ENCODE data around the gene CEP170.

CEP170 gene

DNA sequence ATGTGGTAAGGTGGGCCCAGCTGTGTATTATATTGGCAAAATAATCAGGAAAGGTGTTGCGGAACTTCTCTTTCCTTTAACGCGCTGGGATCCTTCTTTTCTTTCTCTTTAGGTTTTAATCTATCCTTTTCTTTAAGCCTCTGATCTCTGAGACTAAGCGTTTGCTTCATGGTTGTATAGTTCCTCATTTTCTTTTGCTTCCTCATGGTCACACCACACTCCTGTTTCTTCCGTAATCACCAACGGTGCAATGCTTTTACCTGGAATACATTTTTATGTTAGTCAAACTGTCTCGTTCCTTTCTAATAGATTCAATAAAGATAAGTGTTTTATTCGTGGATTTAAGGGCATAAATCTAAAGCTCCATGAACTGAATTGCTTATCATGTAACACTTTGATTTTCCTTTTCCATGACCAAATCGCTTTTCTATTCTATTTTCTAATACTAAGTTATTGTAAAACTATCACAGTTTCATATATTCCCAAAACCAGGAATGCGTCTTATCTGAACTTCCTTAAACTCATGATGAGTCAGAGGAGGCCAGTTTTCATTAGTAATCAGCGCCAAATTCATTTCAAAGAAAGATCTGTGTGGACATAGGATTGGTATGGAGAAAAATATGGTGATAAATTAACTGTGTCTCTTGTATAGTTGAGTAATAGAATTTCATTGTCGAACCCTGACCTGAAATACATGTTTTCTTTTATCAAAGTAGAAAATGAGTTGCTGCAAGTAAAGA lies 13.0 kb upstream of the CEP170 start:
- peak; percentile 93 for DNase-seq

DNA sequence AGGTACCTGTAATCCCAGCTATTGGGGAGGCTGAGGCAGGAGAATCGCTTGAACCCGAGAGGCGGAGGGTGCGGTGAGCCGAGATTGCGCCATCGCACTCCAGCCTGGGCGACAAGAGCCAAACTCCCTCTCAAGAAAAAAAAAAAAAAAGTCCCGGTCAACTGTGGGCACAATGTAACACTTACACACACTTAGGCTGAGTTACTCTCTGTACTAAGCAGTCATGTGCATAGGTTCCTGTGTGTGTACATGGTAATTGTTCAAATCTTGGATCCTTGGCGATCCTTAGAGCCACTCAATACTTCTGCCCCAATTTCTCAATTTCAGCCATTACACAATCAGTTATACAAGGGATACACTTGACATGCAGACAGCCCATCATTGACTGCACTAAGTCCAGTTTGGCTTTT lies 12.4 kb upstream of the CEP170 start:
- no peak for DNase-seq

DNA sequence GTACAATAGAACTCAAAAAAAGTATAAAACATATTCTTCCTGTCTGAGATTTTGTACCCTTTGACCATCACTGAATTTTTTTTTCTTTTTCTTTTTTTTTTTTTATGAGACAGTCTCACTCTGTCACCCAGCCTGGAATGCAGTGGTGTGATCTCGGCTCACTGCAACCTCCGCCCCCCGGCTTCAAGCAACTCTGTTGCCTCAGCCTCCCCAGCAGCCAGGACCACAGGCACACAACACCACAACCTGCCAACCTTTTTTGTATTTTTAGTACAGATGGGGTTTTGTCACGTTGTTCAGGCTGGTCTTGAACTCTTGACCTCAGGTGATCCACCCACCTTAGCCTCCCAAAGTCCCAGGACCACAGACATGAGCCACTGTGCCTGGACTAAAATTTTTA lies 11.2 kb upstream of the CEP170 start:
- peak; percentile 49 for DNase-seq

DNA sequence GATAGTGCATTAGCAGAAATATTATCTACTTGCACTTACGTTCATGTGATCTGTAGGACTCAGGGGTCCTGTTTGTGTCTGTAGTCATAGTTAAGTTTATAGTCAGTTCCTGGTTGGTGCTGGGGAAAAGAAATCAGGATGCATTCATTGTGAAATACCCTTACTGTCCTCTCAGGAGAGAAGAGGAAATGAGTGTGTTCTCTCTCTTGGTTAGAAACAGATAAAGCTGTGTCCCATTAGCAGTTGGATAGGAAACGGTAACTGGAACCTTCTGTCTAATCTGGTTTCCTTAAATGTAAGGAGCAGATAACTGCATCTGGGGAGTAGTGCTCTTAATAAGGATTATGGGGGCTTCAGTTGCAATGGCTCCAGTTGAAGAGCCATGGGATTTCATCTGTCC lies 9.6 kb upstream of the CEP170 start:
- DNase-seq = peak; percentile 77

DNA sequence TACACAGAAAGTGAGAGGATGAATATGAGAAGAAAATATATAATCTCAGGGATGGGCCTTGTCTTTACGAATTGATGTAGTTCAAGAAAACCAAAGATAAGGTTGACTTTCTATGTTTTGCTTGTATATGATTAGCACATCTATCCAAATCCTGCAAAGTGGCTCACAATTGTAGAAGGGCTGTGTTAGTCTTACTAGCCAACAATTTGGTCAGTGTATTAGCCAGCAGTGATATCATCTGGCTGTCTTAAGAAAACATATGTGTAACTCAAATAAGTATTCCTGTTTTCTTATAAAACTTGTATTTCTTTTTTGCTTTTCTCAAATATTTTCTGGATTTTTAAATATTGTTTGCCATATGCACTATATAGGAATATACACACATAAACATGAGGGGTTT lies 6.3 kb upstream of the CEP170 start:
- no peak for DNase-seq

DNA sequence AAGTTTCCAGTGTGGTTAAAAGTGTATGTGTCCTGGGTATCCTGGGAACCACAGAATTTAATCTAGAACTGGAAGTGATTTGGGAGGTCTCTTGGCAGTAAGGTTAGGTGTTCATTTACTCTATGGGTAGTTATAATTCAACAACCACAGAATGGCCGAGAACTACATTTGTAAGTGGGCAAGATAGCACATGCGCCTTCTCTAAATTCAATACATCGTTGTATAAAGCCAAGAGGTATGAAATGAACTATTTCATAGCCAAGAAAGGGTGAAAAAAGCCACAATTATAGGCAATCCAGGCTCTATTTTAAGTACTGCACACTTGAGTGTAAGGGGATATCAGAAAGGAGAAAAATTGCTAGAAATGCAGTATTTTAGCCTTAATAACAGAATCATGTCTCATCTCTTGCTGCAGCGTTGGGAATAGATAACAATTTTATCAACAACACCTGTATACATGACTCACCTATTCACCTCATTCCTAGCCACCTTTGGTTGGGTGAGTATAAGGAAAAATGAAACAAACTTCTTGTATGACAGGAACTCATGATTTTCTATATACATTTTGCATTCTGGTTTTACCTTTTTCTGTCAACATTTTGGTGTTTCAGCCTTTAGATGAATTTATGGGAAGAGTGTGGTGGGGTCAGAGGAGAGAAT lies 5.3 kb upstream of the CEP170 start:
- no peak for DNase-seq

DNA sequence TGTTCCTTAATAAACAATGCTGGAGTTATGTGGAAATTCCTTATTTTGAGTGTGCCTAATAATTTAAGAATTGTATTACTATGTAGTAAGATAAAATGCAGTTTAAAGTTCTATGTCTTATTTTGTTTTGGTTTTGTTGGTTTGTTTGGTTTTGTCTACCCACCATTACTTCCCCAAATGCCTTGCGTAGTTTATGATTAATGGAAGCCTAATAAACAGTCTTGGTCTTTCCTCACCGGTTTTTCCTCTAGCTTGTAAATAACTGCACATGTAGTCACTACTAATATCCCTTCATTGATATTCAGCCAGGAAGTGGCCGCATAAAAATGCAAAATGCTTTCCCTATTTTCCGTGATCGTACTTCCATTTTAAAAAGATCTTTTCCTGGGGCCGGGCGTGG lies 3.6 kb upstream of the CEP170 start:
- no peak for DNase-seq

DNA sequence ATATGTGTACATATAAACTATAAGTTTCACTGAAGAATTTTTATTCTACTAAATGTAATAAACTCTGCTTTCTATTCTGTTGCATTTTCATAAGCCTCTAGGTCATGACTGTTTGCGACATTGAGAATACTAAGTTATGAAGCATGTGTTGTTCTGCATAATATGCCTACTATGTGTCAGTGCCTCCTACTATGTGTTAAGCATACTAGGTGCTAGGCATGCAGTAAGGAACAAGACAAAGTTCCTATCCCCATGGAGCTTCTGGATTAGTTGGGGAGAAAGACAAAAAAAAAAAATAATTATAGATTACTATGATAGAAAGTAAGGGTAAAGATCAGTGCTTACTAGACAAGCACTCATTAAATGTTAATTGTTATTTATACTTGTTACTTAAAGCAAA lies 2.1 kb upstream of the CEP170 start:
- DNase-seq = no peak

DNA sequence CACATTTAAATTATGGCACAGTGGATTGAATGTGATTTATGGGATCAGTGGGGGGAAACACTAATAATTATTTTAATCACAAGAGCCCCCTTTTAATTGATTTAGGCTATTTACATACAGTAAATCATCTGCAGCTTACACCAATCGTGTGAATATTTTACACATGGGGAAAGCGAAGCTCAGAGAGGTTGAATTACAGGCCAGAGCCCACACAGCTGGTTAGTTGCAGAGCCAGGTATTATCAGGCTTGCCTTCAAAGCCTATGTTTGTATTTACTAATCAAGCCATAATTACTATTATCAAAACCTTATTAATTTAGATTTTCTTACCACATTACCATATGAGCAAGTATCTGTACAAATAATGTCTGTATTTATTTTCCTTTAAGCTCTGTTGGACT lies 1.5 kb upstream of the CEP170 start:
- no peak for DNase-seq

DNA sequence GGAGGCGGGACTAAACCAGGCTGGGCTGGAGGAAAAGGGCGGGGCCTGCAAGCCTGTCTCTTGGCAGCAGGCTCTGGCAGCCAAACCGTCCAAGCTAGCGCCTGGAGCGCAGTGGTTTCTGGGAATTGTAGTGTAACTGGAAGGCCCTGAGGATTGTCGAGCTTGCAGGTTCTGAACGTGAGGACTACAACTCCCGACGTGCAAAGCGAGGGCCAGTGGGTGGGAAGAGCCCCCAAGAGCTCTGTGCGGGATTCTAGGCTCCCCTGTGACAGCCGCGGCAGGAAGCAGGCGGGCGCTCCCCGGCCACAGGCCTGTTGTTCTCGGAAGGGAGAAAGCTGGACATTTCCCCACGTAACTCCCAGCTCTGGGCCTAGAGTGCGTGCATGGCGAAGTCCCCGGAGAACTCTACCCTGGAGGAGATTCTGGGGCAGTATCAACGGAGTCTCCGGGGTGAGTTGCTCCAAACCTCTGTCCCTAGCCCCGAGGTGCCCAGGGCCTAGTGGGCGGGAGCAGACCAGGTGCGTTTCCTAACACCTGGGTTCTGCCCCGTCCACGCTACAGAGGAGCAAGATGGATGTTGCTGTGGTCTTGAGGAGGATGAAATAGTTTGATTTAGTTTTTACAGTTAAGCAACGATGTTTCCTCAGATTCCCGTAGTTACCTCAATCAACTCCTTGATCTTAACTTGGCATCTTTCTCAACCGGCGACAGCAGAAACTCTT lies 871 bp upstream of the CEP170 start, which contains the start of gene SDCCAG8:
Gene SDCCAG8, plus strand, starts transcription at position 251 of the 722 bp plus-strand sequence. Its CDS starts 133 bp downstream, at position 384.
- DNase-seq = peak; percentile 100

DNA sequence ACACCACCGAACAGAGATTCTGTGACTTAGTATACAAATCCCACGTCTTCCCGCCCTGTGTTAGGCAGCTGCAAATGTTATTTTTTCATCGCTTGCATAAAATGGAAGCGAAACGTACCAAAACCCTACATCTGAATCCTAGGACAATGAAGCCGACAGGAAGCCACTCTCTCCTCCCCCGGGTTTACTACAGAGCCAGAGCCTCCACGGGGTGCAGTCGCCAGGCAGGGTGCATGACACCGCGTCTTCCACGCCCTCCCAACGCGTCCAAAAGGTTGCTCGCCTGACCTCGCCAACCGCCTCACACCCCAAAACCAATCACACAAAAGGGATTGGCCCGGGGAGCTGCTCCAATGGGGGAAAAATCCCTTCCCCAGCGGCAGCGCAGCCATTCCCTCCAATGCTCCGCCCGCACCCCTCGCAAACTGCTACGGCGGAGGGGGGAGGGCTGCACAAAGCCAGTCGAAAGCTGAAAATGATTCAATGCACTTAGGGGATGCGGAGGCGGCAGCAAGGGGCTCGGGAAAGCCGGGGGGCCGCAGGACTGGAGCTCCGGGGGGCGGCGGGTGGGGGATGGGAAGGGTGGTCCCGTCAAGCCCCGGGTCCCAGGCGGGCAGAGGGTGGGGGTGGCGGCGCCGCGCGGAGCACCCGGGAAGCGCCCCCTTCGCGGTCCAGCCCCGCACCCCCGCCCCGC lies 701 bp downstream of the CEP170 start:
- peak; percentile 83 for DNase-seq

DNA sequence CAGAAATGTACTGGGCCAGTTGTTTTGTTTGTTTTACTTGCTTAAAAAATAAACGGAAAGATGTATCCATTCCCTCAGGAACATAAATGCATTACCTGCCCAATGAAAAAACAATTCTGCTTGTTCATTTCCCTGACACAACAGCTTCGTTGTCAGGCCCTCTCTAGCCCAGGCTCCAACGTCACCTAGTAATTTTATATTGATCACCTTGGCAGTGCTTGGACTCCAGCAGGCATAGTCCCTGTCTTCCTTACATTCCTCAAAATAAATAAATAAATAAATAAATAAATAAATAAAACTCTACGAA lies 1.2 kb downstream of the CEP170 start:
- DNase-seq = peak; percentile 22

DNA sequence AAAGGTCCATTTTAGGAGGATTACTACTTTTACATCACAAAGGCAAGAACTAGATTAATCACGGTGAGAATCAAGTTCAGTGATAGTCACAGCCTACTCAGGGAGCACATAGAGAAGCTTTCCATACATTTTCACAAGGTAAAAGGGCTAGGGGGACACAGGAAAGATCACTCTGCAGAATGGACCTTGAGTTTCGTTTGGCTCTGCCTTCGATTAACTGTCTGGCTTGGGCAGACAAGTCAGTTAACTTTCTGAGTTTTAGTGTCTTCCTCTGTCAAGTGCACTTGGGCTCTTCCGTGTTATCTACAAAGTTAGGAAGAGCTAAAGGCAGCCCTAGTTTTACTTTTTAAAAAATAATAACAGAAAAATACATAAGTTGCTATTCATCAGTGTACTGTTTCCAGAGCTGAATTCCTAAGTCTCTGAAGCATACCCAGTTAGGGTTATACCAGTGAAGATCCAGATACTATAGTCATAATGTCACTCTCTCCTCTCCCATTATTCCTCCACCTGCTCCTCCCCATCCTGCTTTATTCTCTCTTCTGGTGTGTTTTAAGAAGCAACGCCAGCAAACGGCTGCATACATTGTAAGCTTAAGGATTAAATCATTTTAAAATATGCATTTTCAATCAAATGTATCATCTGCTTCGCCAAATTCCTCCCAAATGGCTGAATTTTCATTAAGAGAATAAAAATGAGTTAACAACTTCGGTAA lies 1.7 kb downstream of the CEP170 start:
- peak; percentile 32 for DNase-seq

DNA sequence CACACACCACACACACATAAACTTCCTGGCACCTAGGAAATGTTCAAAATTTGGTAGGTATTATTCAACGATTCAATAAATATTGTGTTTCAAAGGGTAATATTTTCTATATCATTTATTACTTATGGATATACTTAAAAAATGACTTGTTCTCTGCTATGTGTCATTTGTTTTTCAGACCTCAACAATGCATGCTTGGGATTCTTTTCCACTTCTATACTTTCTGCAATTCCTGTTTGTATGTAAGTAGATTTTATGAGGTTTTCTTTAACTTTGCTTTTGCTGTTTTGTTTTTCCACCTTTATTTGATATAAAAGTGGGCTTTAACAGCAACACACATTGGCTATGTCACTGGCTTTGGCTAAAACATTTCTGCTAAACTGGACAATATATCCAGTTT lies 3.5 kb downstream of the CEP170 start:
- peak; percentile 38 for DNase-seq

DNA sequence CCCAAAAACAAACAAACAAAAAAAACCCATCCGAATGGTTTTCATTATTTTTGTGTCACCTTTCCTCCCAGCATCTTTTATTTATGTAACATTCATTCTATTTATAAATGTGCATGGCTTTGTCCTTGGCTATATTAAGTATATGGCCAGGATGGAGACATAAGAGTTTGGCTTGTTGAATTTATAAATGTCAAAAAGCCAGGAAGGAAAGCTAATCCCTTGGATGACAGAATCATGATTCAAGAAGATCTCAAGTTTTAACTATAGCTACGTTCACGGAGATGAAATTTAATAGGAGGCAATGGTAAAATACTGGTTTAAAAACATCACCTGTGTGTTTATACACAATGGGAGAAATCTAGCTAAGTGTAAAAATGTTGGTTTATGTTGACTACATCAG lies 5.0 kb downstream of the CEP170 start:
- DNase-seq = no peak

DNA sequence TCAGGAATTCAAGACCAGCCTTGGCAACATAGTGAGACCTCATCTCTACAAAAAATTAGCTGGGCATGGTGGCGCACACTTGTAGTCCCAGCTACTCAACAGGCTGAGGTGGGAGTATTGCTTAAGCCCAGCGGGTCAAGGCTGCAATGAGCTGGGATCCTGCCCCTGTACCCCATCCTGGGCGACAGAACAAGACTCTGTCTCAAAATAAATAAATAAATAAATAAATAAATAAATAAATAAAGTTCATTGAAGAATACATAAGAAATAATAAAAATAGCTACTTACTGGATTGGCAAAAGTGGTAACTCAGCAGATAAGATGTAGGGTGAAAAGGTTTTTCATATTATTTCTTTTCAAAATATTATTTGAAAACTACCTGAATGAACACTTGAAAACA lies 5.9 kb downstream of the CEP170 start:
- DNase-seq = no peak

DNA sequence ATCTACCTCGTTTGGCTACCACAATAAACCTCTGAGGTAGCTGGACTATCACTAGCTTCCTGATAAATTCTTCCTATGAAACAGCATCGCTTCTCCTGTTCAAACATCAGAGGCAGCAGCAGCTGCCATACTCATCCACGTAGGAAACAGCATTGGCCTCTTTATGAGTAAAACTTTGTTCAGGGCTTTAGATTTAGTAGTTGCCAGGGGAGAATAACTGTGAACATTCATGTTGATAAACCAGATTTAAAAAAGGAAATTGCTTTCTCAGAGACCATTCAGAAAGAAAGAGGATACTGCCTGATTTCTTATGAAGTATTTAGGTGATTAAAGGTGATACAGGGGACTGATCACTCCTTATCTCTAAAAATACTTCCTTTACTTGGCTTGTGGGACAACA lies 7.2 kb downstream of the CEP170 start:
- no peak for DNase-seq

DNA sequence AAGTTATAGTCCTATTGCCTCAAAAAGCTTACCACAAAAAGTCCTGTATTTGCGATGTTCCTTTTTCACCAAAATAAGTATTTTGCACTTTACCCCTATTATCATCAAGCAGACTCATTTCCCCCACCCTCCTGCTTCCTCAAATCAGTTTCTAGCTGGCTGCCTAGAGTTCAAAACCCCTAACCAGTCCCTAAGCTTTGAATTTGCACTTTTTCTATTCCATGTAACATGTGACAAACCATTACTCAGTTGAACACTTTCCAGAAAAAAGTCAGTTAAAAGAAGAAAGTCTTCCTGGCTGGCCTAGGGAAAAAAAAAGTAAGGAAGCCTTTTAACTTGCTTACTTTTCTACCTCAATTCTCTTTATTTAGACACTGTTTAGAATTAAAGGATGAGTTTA lies 8.2 kb downstream of the CEP170 start:
- no peak for DNase-seq

DNA sequence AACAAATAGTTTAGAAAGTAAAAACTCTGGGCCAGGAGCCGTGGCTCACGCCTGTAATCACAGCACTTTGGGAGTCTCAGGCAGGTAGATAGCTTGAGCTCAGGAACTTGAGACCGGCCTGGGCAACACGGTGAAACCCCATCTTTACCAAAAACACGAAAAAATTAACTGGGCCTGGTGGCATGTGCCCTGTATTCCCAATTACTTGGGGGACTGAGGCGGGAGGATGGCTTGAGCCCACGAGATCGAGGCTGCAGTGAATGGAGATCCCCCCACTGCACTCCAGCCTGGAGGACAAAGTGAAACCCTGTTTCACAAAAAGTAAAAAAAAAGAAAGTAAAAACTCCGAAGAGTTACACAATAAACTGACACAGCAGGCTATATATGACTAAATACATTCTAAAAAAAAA lies 10.6 kb downstream of the CEP170 start:
- no peak for DNase-seq

DNA sequence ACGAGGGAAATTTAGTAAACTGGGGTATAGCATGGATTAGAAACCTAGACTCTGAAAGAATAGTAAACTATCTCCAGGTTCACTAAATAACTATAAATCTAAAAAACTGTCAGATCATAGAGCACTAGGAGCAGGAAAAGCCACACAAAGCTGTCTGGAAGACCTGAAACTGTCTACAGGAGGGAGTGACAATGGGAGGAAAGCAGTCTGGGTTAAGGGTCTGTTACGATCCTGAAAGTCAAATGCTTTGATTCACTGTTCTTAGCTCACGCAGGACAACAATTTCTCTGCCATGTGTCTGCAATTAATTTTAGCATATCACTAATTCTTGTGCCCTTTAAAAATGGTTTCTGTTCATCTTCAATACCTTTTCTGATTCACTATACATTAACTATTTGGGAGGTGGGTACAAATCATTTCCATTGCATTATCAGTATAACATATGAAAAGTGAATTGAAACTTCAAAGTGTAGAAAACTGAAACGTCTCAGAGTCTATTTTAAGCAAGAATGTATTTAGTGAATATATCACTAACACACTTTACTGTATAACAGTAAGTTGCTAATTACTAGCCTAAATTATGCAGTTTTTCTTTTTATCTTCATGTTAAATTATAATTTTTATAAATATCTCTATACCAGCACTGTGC lies 18.4 kb downstream of the CEP170 start:
- no peak for DNase-seq

DNA sequence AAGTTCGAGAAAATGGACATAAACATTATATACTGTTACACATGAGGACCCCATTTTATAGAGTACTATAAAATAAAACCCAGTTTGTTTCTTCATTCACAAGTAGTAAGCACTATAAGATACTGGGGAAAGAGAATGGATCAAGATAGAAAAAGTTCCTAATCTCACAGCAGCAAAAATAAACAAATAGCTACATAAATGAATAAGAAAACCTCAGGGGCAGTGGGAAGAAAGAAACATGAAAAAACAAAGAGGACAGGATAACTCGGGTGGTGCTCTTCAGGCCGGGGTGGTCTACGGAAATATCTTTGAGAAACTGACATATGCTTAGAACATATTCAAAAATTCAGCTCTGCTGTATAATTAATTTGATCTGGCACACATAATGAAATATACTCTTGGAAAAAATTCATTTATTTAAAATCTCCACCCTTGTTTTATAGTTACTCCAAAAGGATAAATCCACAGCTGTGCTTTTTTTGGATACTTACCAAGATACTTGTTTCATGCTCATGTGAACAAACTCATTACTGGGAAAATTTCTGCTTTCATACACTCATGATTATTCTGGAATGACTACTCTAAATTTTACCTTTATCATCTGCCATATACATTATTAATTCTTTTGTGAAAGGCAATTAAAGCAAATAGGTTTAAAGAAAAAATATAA lies 20.0 kb downstream of the CEP170 start:
- peak; percentile 32 for DNase-seq

DNA sequence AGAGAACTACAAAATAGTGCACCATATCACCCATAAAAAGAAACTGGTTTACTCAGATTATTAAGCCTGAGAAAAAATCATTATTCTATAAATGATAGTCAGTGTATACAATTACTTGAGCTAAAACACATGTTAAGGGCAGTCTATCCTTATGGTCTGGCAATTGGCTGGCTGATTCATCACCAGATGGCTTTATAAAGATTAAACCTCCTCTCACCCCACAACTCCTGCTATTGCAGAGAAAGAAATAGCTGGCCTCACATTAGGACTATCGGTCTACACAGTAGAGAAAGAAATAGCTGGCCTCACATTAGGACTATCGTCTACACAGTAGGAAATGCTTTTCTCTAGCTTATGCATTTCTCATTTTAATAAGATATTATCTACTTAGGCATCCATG lies 21.2 kb downstream of the CEP170 start:
- DNase-seq = peak; percentile 48

Data from EL (cell line).